Measurements from ENCODE around the gene ATP8A2. TPM values are rescaled to one million over a fixed set of nuclear protein-coding genes. Genes with fewer than 3 reads are reported as not detected.

Gene ATP8A2
- total RNA-seq, 1 donor from 2014 or later, result 39.1 TPM

GRCh38 chr13:25867038-25867437 is 495.3 kb downstream of the ATP8A2 start:
- H3K27ac Mint-ChIP-seq, result no peak overlapping the region
- H3K4me3 Mint-ChIP-seq, result no peak overlapping the region
- H3K27me3 Mint-ChIP-seq (ENCODE audit: low read depth), result no peaks in the 10 kb centered on the region
- TF ChIP-seq, protein P1, sequence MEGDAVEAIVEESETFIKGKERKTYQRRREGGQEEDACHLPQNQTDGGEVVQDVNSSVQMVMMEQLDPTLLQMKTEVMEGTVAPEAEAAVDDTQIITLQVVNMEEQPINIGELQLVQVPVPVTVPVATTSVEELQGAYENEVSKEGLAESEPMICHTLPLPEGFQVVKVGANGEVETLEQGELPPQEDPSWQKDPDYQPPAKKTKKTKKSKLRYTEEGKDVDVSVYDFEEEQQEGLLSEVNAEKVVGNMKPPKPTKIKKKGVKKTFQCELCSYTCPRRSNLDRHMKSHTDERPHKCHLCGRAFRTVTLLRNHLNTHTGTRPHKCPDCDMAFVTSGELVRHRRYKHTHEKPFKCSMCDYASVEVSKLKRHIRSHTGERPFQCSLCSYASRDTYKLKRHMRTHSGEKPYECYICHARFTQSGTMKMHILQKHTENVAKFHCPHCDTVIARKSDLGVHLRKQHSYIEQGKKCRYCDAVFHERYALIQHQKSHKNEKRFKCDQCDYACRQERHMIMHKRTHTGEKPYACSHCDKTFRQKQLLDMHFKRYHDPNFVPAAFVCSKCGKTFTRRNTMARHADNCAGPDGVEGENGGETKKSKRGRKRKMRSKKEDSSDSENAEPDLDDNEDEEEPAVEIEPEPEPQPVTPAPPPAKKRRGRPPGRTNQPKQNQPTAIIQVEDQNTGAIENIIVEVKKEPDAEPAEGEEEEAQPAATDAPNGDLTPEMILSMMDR (IDR thresholded peaks at IDR 0.05; ENCODE audit: unreplicated experiment), result no peak
- H3K36me3 Mint-ChIP-seq, result peaks cover 3% of the 10 kb centered on the region
- DNase-seq (ENCODE audit: low spot score in 2 of 2, unreplicated experiment in 2 of 2), result no peak
- peaks cover 3% of the 10 kb centered on the region for H3K4me1 Mint-ChIP-seq
- no peaks in the 10 kb centered on the region for H3K9me3 Mint-ChIP-seq

- DNase-seq (ENCODE audit: low spot score in 2 of 2, unreplicated experiment in 2 of 2), result no peak
- no peaks in the 10 kb centered on the region for H3K9me3 Mint-ChIP-seq
- TF ChIP-seq, protein P1 (IDR thresholded peaks at IDR 0.05; ENCODE audit: unreplicated experiment), result no peak
- H3K4me3 Mint-ChIP-seq, result no peak overlapping the region
- peaks cover 7% of the 10 kb centered on the region for H3K36me3 Mint-ChIP-seq
- H3K27ac Mint-ChIP-seq, result no peak overlapping the region
- H3K27me3 Mint-ChIP-seq (ENCODE audit: low read depth), result no peaks in the 10 kb centered on the region
- peaks cover 8% of the 10 kb centered on the region for H3K4me1 Mint-ChIP-seq
Observed at GRCh38 chr13:25868490-25868889, 496.7 kb downstream of the ATP8A2 start.

- H3K4me1 Mint-ChIP-seq, result peaks cover 8% of the 10 kb centered on the region
- H3K36me3 Mint-ChIP-seq, result peaks cover 13% of the 10 kb centered on the region
- no peak overlapping the region for H3K4me3 Mint-ChIP-seq
- no peak for DNase-seq (ENCODE audit: low spot score in 2 of 2, unreplicated experiment in 2 of 2)
- TF ChIP-seq, protein P1 (IDR thresholded peaks at IDR 0.05; ENCODE audit: unreplicated experiment), result no peak
- no peaks in the 10 kb centered on the region for H3K27me3 Mint-ChIP-seq (ENCODE audit: low read depth)
- H3K9me3 Mint-ChIP-seq, result peaks cover 4% of the 10 kb centered on the region
- no peak overlapping the region for H3K27ac Mint-ChIP-seq
Observed at GRCh38 chr13:25869941-25870340, 498.2 kb downstream of the ATP8A2 start.

- H3K27me3 Mint-ChIP-seq (ENCODE audit: low read depth), result no peaks in the 10 kb centered on the region
- H3K27ac Mint-ChIP-seq, result no peak overlapping the region
- peaks cover 4% of the 10 kb centered on the region for H3K9me3 Mint-ChIP-seq
- peaks cover 13% of the 10 kb centered on the region for H3K36me3 Mint-ChIP-seq
- peaks cover 12% of the 10 kb centered on the region for H3K4me1 Mint-ChIP-seq
- no peak for DNase-seq (ENCODE audit: low spot score in 2 of 2, unreplicated experiment in 2 of 2)
- H3K4me3 Mint-ChIP-seq, result no peak overlapping the region
- TF ChIP-seq, protein P1 (IDR thresholded peaks at IDR 0.05; ENCODE audit: unreplicated experiment), result no peak
Observed at GRCh38 chr13:25871389-25872125, 499.8 kb downstream of the ATP8A2 start.

GRCh38 chr13:25872481-25873241 is 500.9 kb downstream of the ATP8A2 start:
- Mint-ChIP-seq H3K9me3 (peaks cover 4% of the 10 kb centered on the region), H3K4me3 (no peak overlapping the region), H3K4me1 (peaks cover 12% of the 10 kb centered on the region), H3K27me3 (ENCODE audit: low read depth) (no peaks in the 10 kb centered on the region), H3K27ac (no peak overlapping the region), H3K36me3 (peaks cover 13% of the 10 kb centered on the region)
- no peak for DNase-seq (ENCODE audit: low spot score in 2 of 2, unreplicated experiment in 2 of 2)
- TF ChIP-seq, protein P1 (IDR thresholded peaks at IDR 0.05; ENCODE audit: unreplicated experiment), result no peak

Data from mesothelial cell of epicardium (in vitro differentiated cells).